ENCODE data around the gene CHMP4B. TPM values are rescaled to one million over a fixed set of nuclear protein-coding genes. Genes with fewer than 3 reads are reported as not detected.

The CHMP4B gene
- total and polyA plus RNA-seq, 5 experiments from 2014 or later: 4.0 to 59.5 (median 5.0) TPM

DNA sequence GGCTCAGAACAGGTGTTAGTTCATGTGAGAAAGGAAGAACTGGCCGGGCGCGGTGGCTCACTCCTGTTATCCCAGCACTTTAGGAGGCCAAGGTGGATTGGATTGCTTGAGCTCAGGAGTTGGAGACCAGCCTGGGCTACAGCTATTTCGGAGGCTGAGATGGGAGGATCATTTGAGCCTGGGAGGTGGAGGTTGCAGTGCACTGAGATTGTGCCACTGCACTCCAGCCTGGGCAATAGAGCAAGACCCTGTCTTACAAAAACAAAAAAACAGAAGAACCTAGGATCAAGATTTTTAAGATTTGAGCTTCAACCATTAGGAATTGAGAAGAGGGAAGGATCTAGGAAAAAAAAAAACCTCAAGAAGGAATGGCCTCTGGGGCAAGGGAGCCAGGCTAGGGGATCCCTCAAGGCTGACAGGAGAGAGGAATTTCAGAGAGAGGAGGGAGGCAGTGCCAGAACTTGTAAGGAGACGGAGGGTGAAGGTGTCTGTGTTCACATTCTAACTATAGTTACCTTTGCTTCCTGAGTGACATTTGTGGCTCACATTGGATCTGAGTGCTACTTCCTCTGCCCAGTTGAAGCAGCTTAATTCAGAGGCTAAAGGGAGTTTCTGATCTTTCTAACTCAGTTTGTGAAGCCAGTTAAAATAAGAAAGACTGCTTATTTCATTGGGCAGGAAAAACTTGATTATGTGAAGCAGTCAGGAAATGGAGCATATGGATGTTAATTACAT, 26.1 kb downstream of the CHMP4B start:
- DNase-seq: peak in 1 of 10 donors; percentile 22
- Mint-ChIP-seq H3K9me3 (no peaks in the 10 kb centered on the region), H3K27ac (peak overlapping the region in 6 of 10 donors; percentile 3 to 79 (median 48)), H3K4me1 (peaks cover 56 to 88% (median 85%) of the 10 kb centered on the region in 4 donors), H3K4me3 (peak overlapping the region in 5 of 10 donors; percentile 9 to 69 (median 23)), H3K27me3 (no peaks in the 10 kb centered on the region), H3K36me3 (peaks cover 8 to 28% (median 12%) of the 10 kb centered on the region in 3 donors)
- peak in 1 of 2 donors; percentile 62 for ATAC-seq
- POLR2A ChIA-PET: interaction anchor here (1.5 kb wide), 1 partner anchor 26 kb away, joined by 4 read pairs; the partner anchor contains the start of gene CHMP4B

DNA sequence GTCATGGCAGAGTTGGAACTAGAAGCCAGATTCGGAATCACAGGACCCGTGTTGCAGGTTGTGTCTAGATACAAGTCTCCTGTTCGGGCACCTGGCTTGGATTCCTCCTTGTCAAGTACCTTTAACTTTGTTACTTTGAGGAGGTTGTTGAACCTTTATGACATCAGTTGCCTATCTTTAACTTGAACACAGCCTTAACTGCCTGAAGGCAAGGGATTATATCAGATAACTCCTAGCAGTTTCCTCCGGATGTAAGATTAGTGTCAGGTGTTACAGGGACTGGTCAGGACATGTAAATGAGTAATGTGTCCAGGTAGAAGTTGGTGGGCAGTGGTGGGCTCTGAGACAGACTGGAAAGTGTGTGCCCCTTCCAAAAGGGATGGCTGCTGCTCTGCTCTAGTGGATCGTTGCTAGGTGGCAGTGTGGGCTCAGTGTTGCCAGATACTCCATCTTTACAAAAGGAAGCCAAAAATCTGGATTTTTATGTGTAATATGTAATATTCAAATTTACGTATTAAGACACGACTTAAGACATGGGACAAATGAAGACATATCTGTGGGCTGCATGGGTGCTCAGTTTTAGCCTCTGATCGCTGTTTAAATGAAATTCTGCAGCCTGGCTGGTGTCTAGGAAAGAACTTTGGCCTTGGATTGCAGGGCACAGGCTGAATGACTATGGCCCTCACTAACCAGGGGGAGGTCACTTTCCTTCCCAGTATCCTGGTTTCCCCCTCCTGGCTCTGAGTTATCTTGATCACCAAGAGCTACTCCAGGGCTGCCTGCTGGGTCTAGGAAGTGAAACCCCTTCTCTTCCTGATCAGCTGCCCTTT, 27.1 kb downstream of the CHMP4B start:
- peak overlapping the region in 8 of 10 donors; percentile 15 to 90 (median 44) for H3K27ac Mint-ChIP-seq
- no peak for ATAC-seq
- peaks cover 57 to 92% (median 90%) of the 10 kb centered on the region in 4 donors for H3K4me1 Mint-ChIP-seq
- POLR2A ChIA-PET: interaction anchor here (1.5 kb wide), 1 partner anchor 27 kb away, joined by 4 read pairs; the partner anchor contains the start of gene CHMP4B
- no peak for DNase-seq
- no peaks in the 10 kb centered on the region for H3K9me3 Mint-ChIP-seq
- peak overlapping the region in 2 of 10 donors; percentile 12 to 56 for H3K4me3 Mint-ChIP-seq
- peaks cover 7 to 21% (median 12%) of the 10 kb centered on the region in 3 donors for H3K36me3 Mint-ChIP-seq
- H3K27me3 Mint-ChIP-seq: no peaks in the 10 kb centered on the region

DNA sequence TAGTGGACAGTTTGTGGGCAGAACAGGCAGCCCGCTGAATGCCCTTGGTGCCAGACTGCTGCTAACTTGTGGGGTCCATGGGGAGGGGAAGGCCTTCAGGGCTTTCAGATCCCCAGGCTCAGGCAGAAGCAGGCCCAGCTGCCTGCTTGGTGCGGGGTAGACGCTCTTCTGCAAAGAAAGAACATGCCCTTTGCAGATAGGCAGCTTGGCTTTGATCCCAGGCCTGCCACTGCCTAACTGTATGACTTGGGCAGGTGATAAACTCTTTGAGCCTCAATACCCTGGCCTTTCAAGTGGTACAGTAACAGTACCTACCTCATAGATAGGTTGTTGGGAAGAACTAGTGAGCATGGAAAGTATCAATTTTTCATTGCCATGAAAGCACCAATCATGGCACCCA, 28.4 kb downstream of the CHMP4B start:
- peaks cover 0 to 11% (median 8%) of the 10 kb centered on the region in 3 donors for H3K36me3 Mint-ChIP-seq
- POLR2A ChIA-PET: interaction anchor here (0.7 to 1.0 kb wide), 2 partner anchors 10 to 176 kb away, joined by 4 read pairs; no protein-coding TSS in a partner anchor

DNA sequence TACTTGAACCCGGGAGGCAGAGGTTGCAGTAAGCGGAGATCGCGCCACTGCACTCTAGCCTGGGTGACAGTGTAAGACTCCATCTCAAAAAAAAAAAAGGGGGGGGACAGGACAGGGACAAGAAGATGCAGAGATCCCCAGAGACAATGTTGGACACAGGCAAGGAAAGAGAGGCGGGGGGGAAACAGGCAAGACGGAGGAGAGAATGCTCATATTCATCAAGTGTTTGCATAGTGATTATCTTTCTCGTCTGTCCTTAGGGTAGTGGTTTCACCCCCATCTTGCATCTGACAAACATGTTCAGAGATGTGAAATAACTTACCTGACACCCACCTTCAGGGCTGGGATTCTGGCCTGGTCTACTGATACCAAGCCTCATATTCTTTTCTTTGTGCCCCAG, 29.0 kb downstream of the CHMP4B start:
- no peak for ATAC-seq
- no peak overlapping the region for H3K4me3 Mint-ChIP-seq
- H3K36me3 Mint-ChIP-seq: peaks cover 0 to 5% (median 3%) of the 10 kb centered on the region in 3 donors
- DNase-seq: no peak
- POLR2A ChIA-PET: interaction anchor here (0.7 to 1.0 kb wide), 2 partner anchors 9 to 176 kb away, joined by 4 read pairs; no protein-coding TSS in a partner anchor
- peaks cover 60 to 98% (median 94%) of the 10 kb centered on the region in 4 donors for H3K4me1 Mint-ChIP-seq
- H3K27me3 Mint-ChIP-seq: no peaks in the 10 kb centered on the region
- peak overlapping the region in 1 of 10 donors; percentile 61 for H3K27ac Mint-ChIP-seq
- no peaks in the 10 kb centered on the region for H3K9me3 Mint-ChIP-seq

More for the DNA sequence above, 28.4 kb downstream of the CHMP4B start:
- Mint-ChIP-seq H3K4me1 (peaks cover 60 to 95% (median 93%) of the 10 kb centered on the region in 4 donors), H3K4me3 (no peak overlapping the region), H3K27me3 (no peaks in the 10 kb centered on the region), H3K9me3 (no peaks in the 10 kb centered on the region), H3K27ac (peak overlapping the region in 3 of 10 donors; percentile 28 to 71 (median 42))
- DNase-seq (no peak), ATAC-seq (no peak)

DNA sequence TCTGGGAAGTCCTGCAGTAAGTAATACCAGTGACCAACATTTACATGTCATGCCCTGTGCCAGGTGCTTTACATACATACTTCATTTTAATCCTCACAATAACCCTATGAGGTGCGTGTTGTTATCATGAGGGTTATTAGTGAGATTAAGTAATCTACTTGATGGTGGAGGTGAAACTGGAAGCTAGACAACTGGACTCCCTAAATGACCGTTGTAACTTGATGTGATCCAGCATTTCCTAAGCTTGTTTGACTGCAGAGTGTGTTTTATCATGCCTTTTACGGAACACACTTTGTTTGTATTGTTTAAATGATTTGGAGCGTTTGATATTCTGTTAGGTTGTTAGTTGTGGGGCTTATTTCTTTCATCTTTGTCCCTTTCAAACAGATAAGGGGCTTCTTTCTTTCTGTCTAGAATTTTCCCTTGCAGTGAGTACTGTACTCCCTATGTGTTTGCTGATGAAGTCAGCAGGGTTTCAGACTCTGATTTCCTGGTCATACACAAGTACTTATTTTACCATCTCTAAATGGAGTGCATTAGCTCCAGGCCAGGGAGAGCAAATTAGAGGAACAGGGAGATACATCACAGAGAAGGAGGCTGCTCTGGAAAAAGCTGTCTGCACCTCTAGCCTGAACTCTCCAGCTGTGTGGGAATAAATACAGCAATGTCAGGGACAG, 29.7 kb downstream of the CHMP4B start:
- Mint-ChIP-seq H3K4me1 (peaks cover 64 to 98% (median 93%) of the 10 kb centered on the region in 4 donors), H3K36me3 (peaks cover 0 to 3% (median 0%) of the 10 kb centered on the region in 3 donors), H3K9me3 (no peaks in the 10 kb centered on the region), H3K27me3 (no peaks in the 10 kb centered on the region), H3K27ac (peak overlapping the region in 3 of 10 donors; percentile 2 to 65 (median 61)), H3K4me3 (peak overlapping the region in 2 of 10 donors; percentile 13 to 21)
- POLR2A ChIA-PET: interaction anchor here (0.8 kb wide), 1 partner anchor 12 kb away, joined by 6 read pairs; no protein-coding TSS in a partner anchor
- ATAC-seq (no peak), DNase-seq (no peak)

DNA sequence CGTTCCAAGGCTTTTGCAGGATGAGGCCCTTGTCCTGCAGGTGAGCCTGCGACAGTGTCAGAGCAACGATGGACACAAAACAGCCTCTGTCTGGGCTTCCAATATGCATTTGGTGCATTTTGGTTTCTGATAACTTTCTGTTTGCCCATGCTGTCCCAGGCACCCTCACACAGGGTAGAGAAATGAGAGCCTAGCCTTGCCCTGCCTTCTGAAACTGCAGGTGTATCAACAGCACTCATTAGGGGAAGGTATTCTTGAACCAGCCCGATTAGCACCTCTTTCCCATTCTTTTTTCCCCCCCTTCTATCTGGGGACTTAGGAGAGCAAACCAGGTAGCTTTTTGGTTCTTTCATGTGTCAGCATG, 30.3 kb downstream of the CHMP4B start:
- no peak for ATAC-seq
- Mint-ChIP-seq H3K27me3 (no peaks in the 10 kb centered on the region), H3K27ac (peak overlapping the region in 6 of 10 donors; percentile 26 to 75 (median 56)), H3K9me3 (no peaks in the 10 kb centered on the region), H3K4me1 (peaks cover 66 to 98% (median 93%) of the 10 kb centered on the region in 4 donors), H3K36me3 (no peaks in the 10 kb centered on the region), H3K4me3 (peak overlapping the region in 3 of 10 donors; percentile 3 to 21 (median 13))
- POLR2A ChIA-PET: interaction anchor here (0.8 kb wide), 1 partner anchor 11 kb away, joined by 6 read pairs; no protein-coding TSS in a partner anchor
- no peak for DNase-seq

DNA sequence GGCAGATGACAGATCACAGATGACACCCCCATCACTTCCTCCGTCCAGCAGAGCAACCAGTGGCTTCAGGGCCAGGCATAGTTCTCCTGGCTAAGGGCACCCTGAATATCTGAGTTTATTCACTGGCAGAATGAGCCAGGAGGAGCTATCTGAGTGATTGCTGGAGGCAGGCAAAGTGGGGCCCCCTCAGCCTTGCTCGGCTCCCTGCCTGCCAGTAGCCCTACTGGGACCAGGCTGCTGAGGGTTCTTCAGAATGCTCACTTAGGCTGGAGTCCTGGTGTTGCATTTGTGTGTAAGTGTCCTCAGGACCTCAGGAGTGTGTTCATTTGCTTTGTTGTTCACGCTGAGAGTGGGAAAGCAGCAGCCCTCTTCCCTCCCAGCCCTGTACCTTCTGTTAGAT, 31.2 kb downstream of the CHMP4B start:
- POLR2A ChIA-PET: no interaction called here
- Mint-ChIP-seq H3K27ac (peak overlapping the region in 6 of 10 donors; percentile 16 to 78 (median 60)), H3K36me3 (no peaks in the 10 kb centered on the region), H3K9me3 (no peaks in the 10 kb centered on the region), H3K27me3 (no peaks in the 10 kb centered on the region), H3K4me1 (peaks cover 67 to 98% (median 93%) of the 10 kb centered on the region in 4 donors), H3K4me3 (peak overlapping the region in 3 of 10 donors; percentile 6 to 13 (median 11))
- ATAC-seq: no peak
- no peak for DNase-seq

DNA sequence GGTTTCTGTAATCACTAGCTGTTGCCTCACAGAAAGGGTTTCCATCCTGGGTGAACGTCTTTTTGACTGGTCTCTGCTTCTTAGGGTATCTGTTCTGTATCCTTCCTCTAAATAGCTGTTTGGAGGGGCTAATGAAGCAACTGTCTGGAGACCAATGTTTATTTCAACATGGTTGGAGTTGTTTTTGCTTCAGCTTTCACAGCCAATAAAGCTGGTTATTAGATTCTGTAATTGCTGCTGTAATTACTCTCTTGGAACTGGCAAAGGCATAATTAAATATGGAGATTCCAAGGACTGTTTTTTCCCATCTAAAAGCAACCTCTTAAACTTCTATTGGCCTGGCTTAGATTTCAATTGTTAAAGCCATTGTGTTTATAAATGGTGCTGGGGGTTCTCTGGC, 31.9 kb downstream of the CHMP4B start:
- Mint-ChIP-seq H3K4me1 (peaks cover 66 to 98% (median 92%) of the 10 kb centered on the region in 4 donors), H3K27me3 (no peaks in the 10 kb centered on the region), H3K4me3 (peak overlapping the region in 5 of 10 donors; percentile 6 to 50 (median 29)), H3K27ac (peak overlapping the region in 7 of 10 donors; percentile 7 to 78 (median 67)), H3K36me3 (peaks cover 0 to 1% (median 0%) of the 10 kb centered on the region in 3 donors), H3K9me3 (no peaks in the 10 kb centered on the region)
- POLR2A ChIA-PET: no interaction called here
- ATAC-seq: no peak
- DNase-seq: no peak

DNA sequence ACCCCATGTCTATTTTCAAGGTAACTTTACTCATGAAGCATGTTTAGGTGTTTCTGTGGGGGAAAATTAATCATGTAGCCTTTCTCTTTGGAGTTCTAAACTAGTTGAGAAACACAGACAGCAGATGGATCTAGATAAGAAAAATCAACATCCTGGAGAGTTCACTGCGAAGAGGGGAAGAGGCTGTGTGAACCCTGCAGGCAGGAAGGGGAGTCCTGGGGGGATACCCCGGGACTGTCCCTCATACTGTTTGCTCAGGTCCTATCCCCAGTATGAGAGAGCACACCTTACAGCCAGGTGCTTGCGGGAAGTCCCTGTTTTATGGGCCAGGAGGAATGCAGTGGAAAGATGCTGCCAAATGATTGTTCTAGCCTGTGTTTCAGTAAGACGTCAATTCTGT, 32.7 kb downstream of the CHMP4B start:
- Mint-ChIP-seq H3K4me1 (peaks cover 61 to 98% (median 89%) of the 10 kb centered on the region in 4 donors), H3K9me3 (no peaks in the 10 kb centered on the region), H3K27me3 (no peaks in the 10 kb centered on the region), H3K36me3 (peaks cover 0 to 9% (median 2%) of the 10 kb centered on the region in 3 donors), H3K4me3 (peak overlapping the region in 7 of 10 donors; percentile 3 to 65 (median 44)), H3K27ac (peak overlapping the region in 9 of 10 donors; percentile 21 to 76 (median 53))
- ATAC-seq (peak; percentile 95 to 97), DNase-seq (peak in 5 of 10 donors; percentile 10 to 46 (median 36))
- POLR2A ChIA-PET: no interaction called here

DNA sequence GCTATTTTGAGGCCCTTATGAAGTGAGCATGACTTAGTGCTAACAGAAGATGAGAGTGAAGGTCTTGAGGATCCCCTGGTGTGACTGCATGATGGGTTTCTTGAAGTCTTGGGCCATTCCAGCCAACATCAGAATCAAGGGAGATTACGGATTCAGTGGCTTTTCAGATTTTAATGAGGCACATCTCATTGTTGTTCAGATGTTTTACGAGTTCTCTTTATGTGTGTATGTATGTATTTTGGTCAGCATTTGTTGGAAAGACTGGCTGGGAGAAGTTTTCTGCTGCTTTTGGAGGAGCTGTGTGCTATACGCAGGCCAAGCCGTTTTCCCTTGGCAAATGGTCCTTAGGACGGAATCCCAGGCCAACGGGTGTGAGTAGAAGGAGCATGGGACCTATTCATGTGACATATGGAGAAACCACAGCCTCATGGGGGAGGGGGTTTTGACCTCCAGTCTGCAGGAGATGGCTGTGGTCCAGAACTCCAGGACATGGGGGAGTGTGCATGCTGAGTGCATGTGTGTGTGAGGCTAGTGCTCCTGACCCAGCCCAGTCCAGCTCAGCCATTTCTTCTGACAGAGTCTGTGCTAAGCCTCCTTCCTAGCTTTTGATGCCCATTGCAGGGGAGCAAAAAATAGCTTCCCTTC, 35.3 kb downstream of the CHMP4B start:
- peak overlapping the region in 1 of 10 donors; percentile 11 for H3K4me3 Mint-ChIP-seq
- H3K36me3 Mint-ChIP-seq: peaks cover under 1 to 29% (median 10%) of the 10 kb centered on the region in 3 donors
- POLR2A ChIA-PET: interaction anchor here (0.5 kb wide), 1 partner anchor 385 kb away, joined by 3 read pairs; no protein-coding TSS in a partner anchor
- H3K4me1 Mint-ChIP-seq: peaks cover 51 to 92% (median 82%) of the 10 kb centered on the region in 4 donors
- H3K27me3 Mint-ChIP-seq: no peaks in the 10 kb centered on the region
- DNase-seq (no peak), ATAC-seq (no peak)
- H3K27ac Mint-ChIP-seq: peak overlapping the region in 7 of 10 donors; percentile 28 to 92 (median 67)
- no peaks in the 10 kb centered on the region for H3K9me3 Mint-ChIP-seq

DNA sequence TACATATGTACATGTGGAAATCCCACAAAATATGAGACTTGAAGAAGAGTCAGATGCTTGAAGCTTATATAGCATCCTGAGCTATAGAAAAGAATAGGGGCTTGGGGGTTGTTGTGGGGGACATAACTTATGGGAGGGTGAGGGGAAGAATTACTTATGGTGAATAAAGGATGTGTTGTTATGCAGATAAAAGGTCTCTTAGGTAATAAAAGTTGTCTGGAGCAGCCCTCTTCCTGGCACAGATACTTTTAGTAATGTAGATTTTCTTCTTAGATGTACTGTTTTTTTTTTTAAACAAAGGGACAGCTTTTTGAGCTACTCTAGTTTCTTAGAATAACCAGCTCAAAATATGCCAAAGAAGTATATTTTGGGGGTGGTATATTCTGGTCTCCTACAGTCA, 35.9 kb downstream of the CHMP4B start:
- peak overlapping the region in 6 of 10 donors; percentile 12 to 43 (median 21) for H3K4me3 Mint-ChIP-seq

More for the DNA sequence above, 35.9 kb downstream of the CHMP4B start:
- DNase-seq: no peak
- no peaks in the 10 kb centered on the region for H3K9me3 Mint-ChIP-seq
- peak overlapping the region; percentile 34 to 92 (median 76) for H3K27ac Mint-ChIP-seq
- ATAC-seq: no peak
- no peaks in the 10 kb centered on the region for H3K27me3 Mint-ChIP-seq
- POLR2A ChIA-PET: interaction anchor here (0.5 kb wide), 1 partner anchor 386 kb away, joined by 3 read pairs; no protein-coding TSS in a partner anchor
- peaks cover 47 to 92% (median 81%) of the 10 kb centered on the region in 4 donors for H3K4me1 Mint-ChIP-seq
- H3K36me3 Mint-ChIP-seq: peaks cover 6 to 35% (median 15%) of the 10 kb centered on the region in 3 donors

Measured in naive thymus-derived CD8-positive, alpha-beta T cell (primary cell).